ENCODE results near the gene RABL6.
"Not testable (repeated sequence)": the region's sequence is repeated elsewhere in the genome, so short reads cannot be mapped to it uniquely, and the experiment has no call there.

Gene RABL6

DNA sequence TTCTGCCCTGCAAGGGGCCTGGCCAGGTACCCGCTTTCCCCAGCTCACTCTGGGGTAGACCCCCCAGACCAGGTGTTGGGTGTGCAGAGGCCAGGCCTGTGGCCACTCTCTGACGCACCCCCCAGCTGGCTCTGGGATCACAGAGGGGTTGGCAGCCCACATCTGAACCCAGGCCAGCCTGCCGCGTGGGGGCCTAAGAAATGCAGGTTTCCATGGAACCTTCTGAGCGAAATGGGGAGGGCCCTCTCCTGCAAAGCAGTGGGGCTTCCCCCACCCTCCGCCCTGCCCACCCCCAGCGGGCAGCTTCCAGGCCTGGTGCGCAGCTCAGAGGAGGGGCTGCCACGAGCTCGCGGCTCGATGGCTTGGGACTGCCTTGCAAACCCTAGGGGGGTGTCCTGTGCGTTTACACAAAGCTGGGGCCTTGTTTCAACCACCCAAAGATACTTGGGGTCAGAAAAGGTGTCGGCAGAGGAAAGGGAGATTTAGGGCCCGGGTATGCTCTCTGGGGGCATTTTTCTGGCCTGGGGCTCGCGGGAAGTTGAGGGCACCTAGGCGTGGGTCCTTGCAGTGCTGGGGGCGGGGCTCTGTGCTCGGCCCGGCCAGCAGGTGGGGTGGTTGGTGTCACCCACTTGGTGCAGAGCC is 35.5 kb downstream of the RABL6 start:
- not testable (repeated sequence) for H3K27ac ChIP-seq (ENCODE audit: low read depth, low read length)

DNA sequence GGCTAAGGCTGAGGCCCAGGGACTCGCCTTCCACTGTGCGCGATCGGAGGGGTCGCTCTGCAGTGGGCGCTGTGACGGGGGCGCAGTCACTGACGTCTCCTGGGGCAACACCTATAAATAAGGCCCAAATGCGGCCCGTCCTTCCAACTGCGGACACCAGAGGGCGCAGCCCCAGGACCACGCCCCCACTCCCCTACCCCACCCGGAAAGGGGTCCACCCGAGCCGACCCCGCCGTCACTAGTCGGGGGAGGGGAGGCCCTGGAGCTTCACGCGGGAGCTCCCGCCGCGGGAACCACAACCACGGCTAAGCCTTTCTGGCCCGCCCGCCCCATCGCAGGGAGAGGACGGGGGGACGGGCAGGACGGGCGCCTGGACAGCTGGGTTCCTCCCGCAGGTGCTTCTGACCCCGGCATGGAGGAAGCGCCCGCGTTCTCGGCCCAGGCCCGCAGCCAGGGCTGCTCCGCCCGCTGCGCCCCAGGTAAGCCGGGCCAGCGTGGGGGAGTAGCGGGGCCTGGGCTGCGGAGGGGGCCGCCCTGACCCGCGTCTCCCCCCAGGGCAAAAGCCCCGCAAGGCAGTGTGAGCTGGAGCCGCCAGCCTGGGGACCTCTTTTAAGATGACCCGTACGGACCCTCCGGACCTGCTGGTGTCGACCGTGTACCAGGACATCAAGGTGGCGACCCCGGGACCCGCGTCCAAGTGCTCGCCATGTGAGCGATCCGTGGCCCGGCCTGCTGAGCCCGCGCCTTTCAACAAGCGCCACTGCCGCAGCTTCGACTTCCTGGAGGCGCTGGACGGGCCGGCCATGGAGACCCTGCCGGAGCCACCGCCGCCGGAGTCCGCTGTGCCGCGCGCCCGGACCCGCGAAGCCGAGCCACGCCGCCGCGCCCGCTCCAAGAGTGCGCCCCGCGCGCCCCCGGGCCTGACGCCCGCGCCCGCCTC is 36.3 kb downstream of the RABL6 start:
- H3K4me1 ChIP-seq (ENCODE audit: control insufficient read depth in 5 of 5, insufficient read depth in 5 of 5, low read length in 5 of 5), result peaks cover 0 to 53% (median 34%) of the 10 kb centered on the region in 5 donors
- H3K27me3 ChIP-seq (ENCODE audit: control insufficient read depth in 5 of 5, insufficient read depth in 4 of 5, low read length in 5 of 5), result peaks cover 3 to 18% (median 17%) of the 10 kb centered on the region in 5 donors
- not testable (repeated sequence) for H3K4me3 ChIP-seq (ENCODE audit: low read depth in 1 of 5, low read length in 5 of 5); H3K27ac ChIP-seq (ENCODE audit: low read depth, low read length); H3K9me3 ChIP-seq (ENCODE audit: control insufficient read depth in 5 of 5, low read length in 5 of 5); H3K9ac ChIP-seq (ENCODE audit: low read length in 5 of 5)
- peaks cover 0 to 17% (median 11%) of the 10 kb centered on the region in 5 donors for H3K36me3 ChIP-seq (ENCODE audit: control insufficient read depth in 5 of 5, insufficient read depth in 5 of 5, low read length in 5 of 5)

More for the DNA sequence above, 35.5 kb downstream of the RABL6 start:
- Histone ChIP-seq H3K27me3 (ENCODE audit: control insufficient read depth in 5 of 5, insufficient read depth in 4 of 5, low read length in 5 of 5) (peaks cover 3 to 18% (median 17%) of the 10 kb centered on the region in 5 donors), H3K4me1 (ENCODE audit: control insufficient read depth in 5 of 5, insufficient read depth in 5 of 5, low read length in 5 of 5) (peaks cover 0 to 49% (median 31%) of the 10 kb centered on the region in 5 donors), H3K36me3 (ENCODE audit: control insufficient read depth in 5 of 5, insufficient read depth in 5 of 5, low read length in 5 of 5) (peaks cover 0 to 23% (median 17%) of the 10 kb centered on the region in 5 donors)
- not testable (repeated sequence) for H3K9ac ChIP-seq (ENCODE audit: low read length in 5 of 5); H3K4me3 ChIP-seq (ENCODE audit: low read depth in 1 of 5, low read length in 5 of 5); H3K9me3 ChIP-seq (ENCODE audit: control insufficient read depth in 5 of 5, low read length in 5 of 5)

DNA sequence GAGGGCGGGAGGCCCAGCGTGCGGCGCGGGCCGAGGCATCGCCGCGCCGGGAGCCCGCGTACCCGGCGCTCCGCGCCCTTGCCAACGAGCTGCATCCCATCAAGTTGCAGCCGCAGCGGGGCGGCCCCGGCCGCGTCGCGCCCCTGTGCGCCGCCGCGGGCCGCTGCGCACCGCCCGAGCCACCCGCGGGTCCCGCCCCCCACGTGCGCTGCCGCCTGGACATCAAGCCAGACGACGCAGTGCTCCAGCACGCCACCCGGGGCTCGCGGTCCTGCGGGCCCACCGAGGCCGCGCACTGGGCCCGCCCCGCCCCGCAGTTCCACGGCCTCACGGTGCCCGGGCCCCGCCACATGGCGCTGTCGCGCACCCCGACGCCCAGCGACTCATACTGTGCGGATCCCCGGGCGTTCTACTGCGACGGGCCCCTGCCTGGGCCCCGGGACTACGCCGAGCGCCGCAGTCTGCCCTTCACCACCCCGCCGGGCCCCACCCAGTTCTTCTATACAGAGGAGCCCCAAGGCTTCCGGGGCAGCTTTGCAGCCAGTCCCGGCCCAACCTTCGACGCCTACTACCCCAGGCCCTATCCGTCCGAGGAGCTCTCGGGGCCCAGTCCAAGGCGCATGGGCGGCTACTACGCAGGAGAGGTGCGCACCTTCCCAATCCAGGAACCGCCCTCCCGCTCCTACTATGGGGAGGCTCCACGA is 37.2 kb downstream of the RABL6 start:
- Histone ChIP-seq H3K9ac (ENCODE audit: low read length in 5 of 5) (no peak overlapping the region), H3K4me3 (ENCODE audit: low read depth in 1 of 5, low read length in 5 of 5) (no peak overlapping the region), H3K27me3 (ENCODE audit: control insufficient read depth in 5 of 5, insufficient read depth in 4 of 5, low read length in 5 of 5) (peaks cover 3 to 18% (median 17%) of the 10 kb centered on the region in 5 donors), H3K9me3 (ENCODE audit: control insufficient read depth in 5 of 5, low read length in 5 of 5) (no peaks in the 10 kb centered on the region), H3K27ac (ENCODE audit: low read depth, low read length) (no peak overlapping the region), H3K4me1 (ENCODE audit: control insufficient read depth in 5 of 5, insufficient read depth in 5 of 5, low read length in 5 of 5) (peaks cover 0 to 57% (median 38%) of the 10 kb centered on the region in 5 donors), H3K36me3 (ENCODE audit: control insufficient read depth in 5 of 5, insufficient read depth in 5 of 5, low read length in 5 of 5) (peaks cover 0 to 8% (median 4%) of the 10 kb centered on the region in 5 donors)

DNA sequence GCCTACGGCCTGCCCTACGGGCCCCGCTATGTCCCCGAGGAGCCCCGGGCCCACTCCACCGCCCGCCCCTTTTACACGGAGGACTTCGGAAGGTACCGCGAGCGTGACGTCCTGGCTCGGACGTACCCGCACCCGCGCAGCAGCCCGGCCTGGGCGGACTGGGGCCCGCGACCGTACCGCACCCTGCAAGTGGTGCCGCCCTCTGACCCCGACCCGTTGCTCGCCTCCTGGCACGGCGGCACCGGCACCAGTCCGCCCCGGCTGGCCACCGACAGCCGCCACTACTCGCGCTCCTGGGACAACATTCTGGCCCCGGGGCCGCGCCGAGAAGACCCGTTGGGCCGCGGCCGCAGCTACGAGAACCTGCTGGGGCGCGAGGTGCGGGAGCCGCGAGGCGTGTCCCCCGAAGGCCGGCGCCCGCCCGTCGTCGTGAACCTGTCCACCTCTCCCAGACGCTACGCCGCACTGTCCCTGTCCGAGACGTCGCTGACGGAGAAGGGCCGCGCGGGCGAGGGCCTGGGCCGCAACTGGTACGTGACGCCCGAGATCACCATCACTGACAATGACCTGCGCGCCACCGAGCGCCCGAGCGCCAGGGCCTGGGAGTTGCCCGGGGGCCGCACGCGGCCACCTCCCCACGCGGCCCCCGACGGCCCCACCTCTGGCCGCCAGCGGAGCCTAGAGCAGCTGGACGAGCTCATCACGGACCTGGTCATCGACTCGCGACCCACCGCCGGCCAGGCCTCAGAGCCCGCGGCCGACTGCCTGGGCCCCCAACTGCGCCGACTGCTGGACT is 37.9 kb downstream of the RABL6 start:
- H3K4me1 ChIP-seq (ENCODE audit: control insufficient read depth in 5 of 5, insufficient read depth in 5 of 5, low read length in 5 of 5), result peaks cover 2 to 65% (median 46%) of the 10 kb centered on the region in 5 donors
- no peak overlapping the region for H3K4me3 ChIP-seq (ENCODE audit: low read depth in 1 of 5, low read length in 5 of 5)
- no peaks in the 10 kb centered on the region for H3K9me3 ChIP-seq (ENCODE audit: control insufficient read depth in 5 of 5, low read length in 5 of 5)
- peaks cover 3 to 18% (median 17%) of the 10 kb centered on the region in 5 donors for H3K27me3 ChIP-seq (ENCODE audit: control insufficient read depth in 5 of 5, insufficient read depth in 4 of 5, low read length in 5 of 5)
- peaks cover 0 to 3% (median 0%) of the 10 kb centered on the region in 5 donors for H3K36me3 ChIP-seq (ENCODE audit: control insufficient read depth in 5 of 5, insufficient read depth in 5 of 5, low read length in 5 of 5)
- H3K9ac ChIP-seq (ENCODE audit: low read length in 5 of 5), result no peak overlapping the region
- no peak overlapping the region for H3K27ac ChIP-seq (ENCODE audit: low read depth, low read length)

DNA sequence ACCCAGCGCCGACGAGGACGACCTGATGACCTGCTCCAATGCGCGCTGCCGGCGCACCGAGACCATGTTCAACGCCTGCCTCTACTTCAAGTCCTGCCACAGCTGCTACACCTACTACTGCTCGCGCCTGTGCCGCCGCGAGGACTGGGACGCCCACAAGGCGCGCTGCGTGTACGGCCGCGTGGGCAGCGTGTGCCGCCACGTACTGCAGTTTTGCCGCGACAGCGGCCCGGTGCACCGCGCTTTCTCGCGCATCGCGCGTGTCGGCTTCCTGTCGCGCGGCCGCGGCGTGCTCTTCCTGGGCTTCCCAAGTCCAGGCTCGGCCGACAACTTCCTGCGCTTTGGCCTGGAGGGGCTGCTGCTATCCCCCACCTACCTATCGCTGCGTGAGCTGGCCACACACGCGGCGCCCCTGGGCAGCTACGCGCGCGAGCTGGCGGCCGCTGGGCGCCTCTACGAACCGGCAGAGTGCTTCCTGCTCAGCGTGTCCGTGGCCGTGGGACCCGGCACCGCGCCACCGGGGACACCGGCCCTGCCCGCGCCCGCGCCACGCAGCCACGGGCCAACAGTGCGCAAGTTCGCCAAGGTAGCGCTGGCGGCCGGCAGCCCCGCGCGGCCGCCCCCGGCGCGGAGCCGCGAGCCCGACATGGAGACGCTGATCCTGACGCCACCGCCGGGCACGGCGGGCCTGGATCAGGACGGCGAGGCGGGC is 38.8 kb downstream of the RABL6 start:
- peaks cover 0 to 9% (median 3%) of the 10 kb centered on the region in 5 donors for H3K36me3 ChIP-seq (ENCODE audit: control insufficient read depth in 5 of 5, insufficient read depth in 5 of 5, low read length in 5 of 5)
- H3K27me3 ChIP-seq (ENCODE audit: control insufficient read depth in 5 of 5, insufficient read depth in 4 of 5, low read length in 5 of 5), result peaks cover 3 to 18% (median 17%) of the 10 kb centered on the region in 5 donors
- peak overlapping the region in 3 of 5 donors; percentile 2 to 52 (median 18) for H3K4me3 ChIP-seq (ENCODE audit: low read depth in 1 of 5, low read length in 5 of 5)
- H3K4me1 ChIP-seq (ENCODE audit: control insufficient read depth in 5 of 5, insufficient read depth in 5 of 5, low read length in 5 of 5), result peaks cover 2 to 66% (median 46%) of the 10 kb centered on the region in 5 donors
- no peak overlapping the region for H3K9ac ChIP-seq (ENCODE audit: low read length in 5 of 5)
- H3K27ac ChIP-seq (ENCODE audit: low read depth, low read length), result no peak overlapping the region
- H3K9me3 ChIP-seq (ENCODE audit: control insufficient read depth in 5 of 5, low read length in 5 of 5), result no peaks in the 10 kb centered on the region

DNA sequence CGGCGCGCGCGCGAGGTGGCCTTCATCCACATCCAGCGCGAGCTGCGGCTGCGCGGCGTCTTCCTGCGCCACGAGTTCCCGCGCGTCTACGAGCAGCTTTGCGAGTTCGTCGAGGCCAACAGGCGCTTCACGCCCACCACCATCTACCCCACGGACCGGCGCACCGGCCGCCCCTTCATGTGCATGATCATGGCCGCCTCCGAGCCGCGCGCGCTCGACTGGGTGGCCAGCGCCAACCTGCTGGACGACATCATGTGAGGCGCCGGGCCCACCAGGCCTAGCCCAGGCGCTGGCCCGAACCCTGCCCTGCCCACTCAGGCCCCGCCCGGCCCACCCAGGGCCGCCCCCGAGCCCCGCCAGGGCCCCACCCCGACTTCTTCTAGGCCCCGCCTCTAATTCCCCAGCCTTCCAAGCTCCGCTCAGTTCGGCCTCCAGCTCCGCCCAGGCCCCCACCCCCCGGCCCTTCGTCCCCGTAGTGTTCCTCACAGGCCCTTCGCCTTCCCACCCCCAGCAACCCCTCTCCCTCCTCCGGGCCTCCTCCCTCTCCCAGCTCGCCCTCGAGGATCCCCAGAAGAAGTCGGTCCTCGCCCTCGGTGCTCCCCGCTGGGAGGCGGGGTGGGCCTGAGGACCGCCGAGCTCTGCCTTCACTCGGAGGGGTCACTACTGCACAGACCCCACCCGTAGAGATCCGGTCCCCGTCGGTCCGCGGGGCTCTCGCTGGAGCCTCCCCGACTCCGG is 39.5 kb downstream of the RABL6 start:
- Histone ChIP-seq H3K27me3 (ENCODE audit: control insufficient read depth in 5 of 5, insufficient read depth in 4 of 5, low read length in 5 of 5) (peaks cover 3 to 18% (median 17%) of the 10 kb centered on the region in 5 donors), H3K4me3 (ENCODE audit: low read depth in 1 of 5, low read length in 5 of 5) (peak overlapping the region in 4 of 5 donors; percentile 84 to 96 (median 91)), H3K9ac (ENCODE audit: low read length in 5 of 5) (peak overlapping the region in 3 of 5 donors; percentile 60 to 87 (median 77)), H3K36me3 (ENCODE audit: control insufficient read depth in 5 of 5, insufficient read depth in 5 of 5, low read length in 5 of 5) (peaks cover 0 to 13% (median 3%) of the 10 kb centered on the region in 5 donors), H3K4me1 (ENCODE audit: control insufficient read depth in 5 of 5, insufficient read depth in 5 of 5, low read length in 5 of 5) (peaks cover 2 to 63% (median 41%) of the 10 kb centered on the region in 5 donors), H3K9me3 (ENCODE audit: control insufficient read depth in 5 of 5, low read length in 5 of 5) (no peaks in the 10 kb centered on the region), H3K27ac (ENCODE audit: low read depth, low read length) (no peak overlapping the region)

DNA sequence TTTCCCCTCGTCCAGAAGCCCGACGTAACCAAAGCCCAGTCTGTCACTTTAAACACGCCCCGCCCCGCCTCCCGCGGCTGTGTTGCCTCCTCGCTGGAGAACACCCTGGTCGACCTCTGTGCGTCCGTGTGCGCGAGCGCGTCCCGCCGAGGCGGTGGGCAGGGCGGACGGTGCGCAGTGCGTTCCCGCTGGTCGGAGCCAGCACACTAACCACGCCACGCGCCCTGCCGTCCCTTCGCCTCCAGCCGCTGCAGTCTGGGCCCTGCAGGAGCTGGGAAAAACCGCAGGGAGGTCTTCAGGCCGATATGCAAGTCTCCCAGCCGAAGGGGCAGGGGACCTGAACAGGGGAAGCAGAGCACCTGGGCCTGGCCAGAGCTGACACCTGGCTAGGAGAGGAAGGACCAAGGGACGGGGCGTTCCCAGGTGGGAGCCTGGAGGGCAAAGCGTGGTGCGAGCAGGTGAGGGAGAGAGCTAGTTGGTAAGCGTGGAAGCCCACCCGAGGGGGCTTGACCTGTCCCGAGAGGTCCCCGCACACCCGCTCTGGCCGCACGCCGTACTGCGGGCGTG is 40.2 kb downstream of the RABL6 start:
- H3K27me3 ChIP-seq (ENCODE audit: control insufficient read depth in 5 of 5, insufficient read depth in 4 of 5, low read length in 5 of 5), result peaks cover 3 to 18% (median 17%) of the 10 kb centered on the region in 5 donors
- H3K9ac ChIP-seq (ENCODE audit: low read length in 5 of 5), result peak overlapping the region in 4 of 5 donors; percentile 60 to 87 (median 68)
- H3K27ac ChIP-seq (ENCODE audit: low read depth, low read length), result no peak overlapping the region
- peak overlapping the region; percentile 84 to 96 (median 91) for H3K4me3 ChIP-seq (ENCODE audit: low read depth in 1 of 5, low read length in 5 of 5)
- peaks cover 2 to 64% (median 37%) of the 10 kb centered on the region in 5 donors for H3K4me1 ChIP-seq (ENCODE audit: control insufficient read depth in 5 of 5, insufficient read depth in 5 of 5, low read length in 5 of 5)
- H3K9me3 ChIP-seq (ENCODE audit: control insufficient read depth in 5 of 5, low read length in 5 of 5), result no peaks in the 10 kb centered on the region
- H3K36me3 ChIP-seq (ENCODE audit: control insufficient read depth in 5 of 5, insufficient read depth in 5 of 5, low read length in 5 of 5), result peaks cover 0 to 13% (median 3%) of the 10 kb centered on the region in 5 donors

DNA sequence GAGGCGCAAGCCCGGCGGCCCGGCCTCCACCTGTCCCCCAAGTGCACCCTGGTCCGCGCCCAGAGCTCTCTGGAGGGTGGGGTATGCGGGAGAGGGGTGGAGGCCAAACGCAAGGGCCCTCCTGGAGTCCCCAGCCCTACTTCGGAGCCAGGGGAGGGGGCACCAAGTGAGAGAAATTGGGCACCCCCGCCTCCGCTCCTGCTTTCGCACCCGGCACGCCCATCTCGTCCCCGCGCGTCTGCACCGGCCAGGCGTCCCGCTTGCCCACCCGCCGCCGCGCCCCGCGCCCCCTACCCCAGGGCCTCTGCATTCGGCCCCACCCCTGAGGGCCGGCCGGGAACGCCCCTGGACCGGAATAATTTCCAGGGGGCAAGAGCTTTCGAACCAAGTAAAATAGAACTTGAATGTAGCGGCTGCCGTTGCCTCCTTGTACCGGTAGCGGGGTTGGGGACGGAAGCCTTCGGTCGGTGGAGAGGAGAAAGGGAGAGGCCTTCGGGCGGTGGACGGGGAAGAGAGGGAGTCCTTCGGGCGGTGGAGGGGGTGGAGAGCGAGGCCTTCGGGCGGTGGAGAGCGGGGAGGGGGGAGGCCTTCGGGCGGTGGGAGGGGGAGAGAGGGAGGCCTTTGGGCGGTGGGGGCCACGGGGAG is 40.8 kb downstream of the RABL6 start:
- Histone ChIP-seq H3K9me3 (ENCODE audit: control insufficient read depth in 5 of 5, low read length in 5 of 5) (no peaks in the 10 kb centered on the region), H3K4me3 (ENCODE audit: low read depth in 1 of 5, low read length in 5 of 5) (peak overlapping the region; percentile 84 to 96 (median 91)), H3K27me3 (ENCODE audit: control insufficient read depth in 5 of 5, insufficient read depth in 4 of 5, low read length in 5 of 5) (peaks cover 3 to 18% (median 17%) of the 10 kb centered on the region in 5 donors), H3K36me3 (ENCODE audit: control insufficient read depth in 5 of 5, insufficient read depth in 5 of 5, low read length in 5 of 5) (peaks cover 0 to 13% (median 3%) of the 10 kb centered on the region in 5 donors), H3K4me1 (ENCODE audit: control insufficient read depth in 5 of 5, insufficient read depth in 5 of 5, low read length in 5 of 5) (peaks cover 2 to 62% (median 32%) of the 10 kb centered on the region in 5 donors), H3K9ac (ENCODE audit: low read length in 5 of 5) (peak overlapping the region in 4 of 5 donors; percentile 60 to 87 (median 68)), H3K27ac (ENCODE audit: low read depth, low read length) (peak overlapping the region; percentile 74)

Measured in subcutaneous abdominal adipose tissue (tissue), 5 donors.